Adrenal gland (tissue), 5 donors: ENCODE measurements around the gene PLAAT2.

Source experiments
- CTCF ChIP-seq, 6 experiments: fragments of 450-650 bp in 4 of 6; fragments of 200-600 bp in 2 of 6; sonication (generic) in 1 of 6; IDR thresholded peaks; 1 replicate in 5 of 6; 2 replicates in 1 of 6; pipeline versions ENCODE4 v1.5.1 to v1.8.0; 2016 to 2021; ENCODE audit warnings: antibody characterized with exemption in 6 of 6, mild to moderate bottlenecking in 2 of 6, moderate library complexity in 1 of 6
- POLR2A ChIP-seq, 2 donors: fragments of 450-650 bp; IDR thresholded peaks; one replicate each; pipeline ENCODE4 v1.6.1; 2017; ENCODE audit warnings: antibody characterized with exemption in 2 of 2, mild to moderate bottlenecking in 2 of 2, moderate library complexity in 1 of 2
- donor health status: DM: no; HTN: no; CAD: no.

GRCh38 chr11:63532799-63533475 is 30.2 kb downstream of the PLAAT2 start:
- TF ChIP-seq POLR2A (IDR thresholded peaks at IDR 0.05): no peak
- no peak for TF ChIP-seq CTCF (IDR thresholded peaks at IDR 0.05)
